ENCODE results near the gene GLMN.

GLMN gene

GRCh38 chr1:92315766-92316599 lies 17.2 kb upstream of the GLMN start:
- DNase-seq (ENCODE audit: low read depth in 2 of 2) = no peak
- H3K4me3 ChIP-seq (replicated peaks in 1 of 2; ENCODE audit: low read depth in 2 of 2, low read length in 2 of 2) = no peak overlapping the region
- TF ChIP-seq, protein P1, sequence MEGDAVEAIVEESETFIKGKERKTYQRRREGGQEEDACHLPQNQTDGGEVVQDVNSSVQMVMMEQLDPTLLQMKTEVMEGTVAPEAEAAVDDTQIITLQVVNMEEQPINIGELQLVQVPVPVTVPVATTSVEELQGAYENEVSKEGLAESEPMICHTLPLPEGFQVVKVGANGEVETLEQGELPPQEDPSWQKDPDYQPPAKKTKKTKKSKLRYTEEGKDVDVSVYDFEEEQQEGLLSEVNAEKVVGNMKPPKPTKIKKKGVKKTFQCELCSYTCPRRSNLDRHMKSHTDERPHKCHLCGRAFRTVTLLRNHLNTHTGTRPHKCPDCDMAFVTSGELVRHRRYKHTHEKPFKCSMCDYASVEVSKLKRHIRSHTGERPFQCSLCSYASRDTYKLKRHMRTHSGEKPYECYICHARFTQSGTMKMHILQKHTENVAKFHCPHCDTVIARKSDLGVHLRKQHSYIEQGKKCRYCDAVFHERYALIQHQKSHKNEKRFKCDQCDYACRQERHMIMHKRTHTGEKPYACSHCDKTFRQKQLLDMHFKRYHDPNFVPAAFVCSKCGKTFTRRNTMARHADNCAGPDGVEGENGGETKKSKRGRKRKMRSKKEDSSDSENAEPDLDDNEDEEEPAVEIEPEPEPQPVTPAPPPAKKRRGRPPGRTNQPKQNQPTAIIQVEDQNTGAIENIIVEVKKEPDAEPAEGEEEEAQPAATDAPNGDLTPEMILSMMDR (IDR thresholded peaks at IDR 0.05; ENCODE audit: low read depth, low read length) = no peak

DNA sequence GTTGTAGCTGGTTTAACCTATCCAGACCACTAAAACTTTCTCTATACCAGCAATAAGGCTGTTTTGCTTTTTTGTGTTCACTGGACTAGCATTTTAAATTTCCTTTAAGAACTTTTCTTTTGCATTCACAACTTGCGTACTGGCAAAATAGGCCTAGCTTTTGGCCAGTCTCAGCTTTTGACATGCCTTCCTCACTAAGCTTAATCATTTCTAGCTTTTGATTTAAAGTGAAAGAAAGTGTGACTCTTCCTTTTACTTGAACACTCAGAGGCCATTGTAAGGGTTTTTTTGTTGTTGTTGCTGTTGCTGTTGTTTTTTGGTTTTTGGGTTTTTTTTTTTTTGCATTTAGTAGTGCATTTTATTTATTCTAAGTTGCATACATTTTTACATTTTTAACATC lies 15.2 kb upstream of the GLMN start:
- H3K4me3 ChIP-seq (replicated peaks in 1 of 2; ENCODE audit: low read depth in 2 of 2, low read length in 2 of 2) = no peak overlapping the region
- DNase-seq (ENCODE audit: low read depth in 2 of 2) = no peak
- TF ChIP-seq, protein P1 (IDR thresholded peaks at IDR 0.05; ENCODE audit: low read depth, low read length) = no peak

GRCh38 chr1:92310185-92310597 lies 11.4 kb upstream of the GLMN start:
- H3K4me3 ChIP-seq (replicated peaks in 1 of 2; ENCODE audit: low read depth in 2 of 2, low read length in 2 of 2) = no peak overlapping the region
- peak; percentile 52 to 62 for DNase-seq (ENCODE audit: low read depth in 2 of 2)
- TF ChIP-seq, protein P1 (IDR thresholded peaks at IDR 0.05; ENCODE audit: low read depth, low read length) = peak; percentile 44

DNA sequence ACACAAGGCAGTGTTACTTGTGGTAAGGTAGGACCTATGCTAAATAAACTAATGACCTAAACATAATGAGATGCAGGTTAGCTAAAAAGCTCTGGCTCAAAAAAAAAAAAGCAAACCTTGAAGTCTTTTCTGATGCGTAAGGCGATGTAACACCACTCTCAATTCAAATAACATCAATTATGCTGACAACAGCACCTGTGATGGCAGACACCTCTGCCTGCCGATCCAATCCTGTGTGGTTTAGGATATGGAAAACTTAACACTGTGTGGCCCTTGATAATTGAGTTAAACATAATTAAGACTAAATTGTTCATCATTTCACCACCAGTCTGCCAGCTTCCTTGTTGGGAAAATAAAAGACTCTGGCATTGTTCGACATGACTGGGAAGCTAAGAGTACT lies 9.2 kb upstream of the GLMN start:
- no peak overlapping the region for H3K4me3 ChIP-seq (replicated peaks in 1 of 2; ENCODE audit: low read depth in 2 of 2, low read length in 2 of 2)
- no peak for DNase-seq (ENCODE audit: low read depth in 2 of 2)
- TF ChIP-seq, protein P1 (IDR thresholded peaks at IDR 0.05; ENCODE audit: low read depth, low read length) = no peak

DNA sequence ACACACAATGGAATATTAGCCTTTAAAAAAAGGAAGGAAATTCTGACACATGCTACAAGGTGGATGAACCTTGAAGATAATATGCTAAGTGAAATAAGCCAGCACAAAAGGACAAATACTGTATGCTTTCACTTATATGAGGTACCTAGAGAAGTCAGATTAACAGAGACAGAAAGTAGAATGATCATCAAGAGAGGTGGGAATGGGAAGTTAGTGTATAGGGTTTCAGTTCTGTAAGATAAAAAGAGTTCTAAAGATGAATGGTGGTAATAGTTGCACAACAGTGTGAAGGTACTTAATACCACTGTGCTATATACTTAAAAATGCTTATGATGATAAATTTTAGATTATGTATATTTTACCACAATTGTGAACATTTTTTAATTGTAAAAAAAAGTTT lies 7.2 kb upstream of the GLMN start:
- TF ChIP-seq, protein P1 (IDR thresholded peaks at IDR 0.05; ENCODE audit: low read depth, low read length) = no peak
- DNase-seq (ENCODE audit: low read depth in 2 of 2) = no peak
- H3K4me3 ChIP-seq (replicated peaks in 1 of 2; ENCODE audit: low read depth in 2 of 2, low read length in 2 of 2) = no peak overlapping the region

DNA sequence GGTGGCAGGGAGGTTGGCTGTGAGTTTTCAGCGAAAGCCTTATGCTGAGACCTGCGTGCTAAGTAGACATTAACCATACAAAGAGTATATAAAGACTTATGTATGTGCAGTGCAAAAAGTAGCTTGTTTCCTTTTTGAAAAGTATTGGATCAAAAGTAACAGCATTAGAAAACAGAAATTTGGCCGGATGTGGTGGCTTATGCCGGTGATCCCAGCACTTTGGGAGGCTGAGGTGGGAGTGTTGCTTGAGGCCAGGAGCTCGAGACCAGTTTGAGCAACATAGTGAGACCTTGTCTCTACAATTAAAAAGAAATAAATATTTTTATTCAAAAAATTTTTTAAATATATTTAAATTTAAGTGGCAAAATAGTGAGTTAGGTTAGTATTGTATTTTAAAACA lies 2.2 kb upstream of the GLMN start:
- no peak for DNase-seq (ENCODE audit: low read depth in 2 of 2)
- no peak overlapping the region for H3K4me3 ChIP-seq (replicated peaks in 1 of 2; ENCODE audit: low read depth in 2 of 2, low read length in 2 of 2)
- TF ChIP-seq, protein P1 (IDR thresholded peaks at IDR 0.05; ENCODE audit: low read depth, low read length) = no peak

Data from cardiac fibroblast (primary cell).